ENCODE data around the gene DENND4B.
"Not testable (repeated sequence)": the region's sequence is repeated elsewhere in the genome, so short reads cannot be mapped to it uniquely, and the experiment has no call there.

Gene DENND4B, protein sequence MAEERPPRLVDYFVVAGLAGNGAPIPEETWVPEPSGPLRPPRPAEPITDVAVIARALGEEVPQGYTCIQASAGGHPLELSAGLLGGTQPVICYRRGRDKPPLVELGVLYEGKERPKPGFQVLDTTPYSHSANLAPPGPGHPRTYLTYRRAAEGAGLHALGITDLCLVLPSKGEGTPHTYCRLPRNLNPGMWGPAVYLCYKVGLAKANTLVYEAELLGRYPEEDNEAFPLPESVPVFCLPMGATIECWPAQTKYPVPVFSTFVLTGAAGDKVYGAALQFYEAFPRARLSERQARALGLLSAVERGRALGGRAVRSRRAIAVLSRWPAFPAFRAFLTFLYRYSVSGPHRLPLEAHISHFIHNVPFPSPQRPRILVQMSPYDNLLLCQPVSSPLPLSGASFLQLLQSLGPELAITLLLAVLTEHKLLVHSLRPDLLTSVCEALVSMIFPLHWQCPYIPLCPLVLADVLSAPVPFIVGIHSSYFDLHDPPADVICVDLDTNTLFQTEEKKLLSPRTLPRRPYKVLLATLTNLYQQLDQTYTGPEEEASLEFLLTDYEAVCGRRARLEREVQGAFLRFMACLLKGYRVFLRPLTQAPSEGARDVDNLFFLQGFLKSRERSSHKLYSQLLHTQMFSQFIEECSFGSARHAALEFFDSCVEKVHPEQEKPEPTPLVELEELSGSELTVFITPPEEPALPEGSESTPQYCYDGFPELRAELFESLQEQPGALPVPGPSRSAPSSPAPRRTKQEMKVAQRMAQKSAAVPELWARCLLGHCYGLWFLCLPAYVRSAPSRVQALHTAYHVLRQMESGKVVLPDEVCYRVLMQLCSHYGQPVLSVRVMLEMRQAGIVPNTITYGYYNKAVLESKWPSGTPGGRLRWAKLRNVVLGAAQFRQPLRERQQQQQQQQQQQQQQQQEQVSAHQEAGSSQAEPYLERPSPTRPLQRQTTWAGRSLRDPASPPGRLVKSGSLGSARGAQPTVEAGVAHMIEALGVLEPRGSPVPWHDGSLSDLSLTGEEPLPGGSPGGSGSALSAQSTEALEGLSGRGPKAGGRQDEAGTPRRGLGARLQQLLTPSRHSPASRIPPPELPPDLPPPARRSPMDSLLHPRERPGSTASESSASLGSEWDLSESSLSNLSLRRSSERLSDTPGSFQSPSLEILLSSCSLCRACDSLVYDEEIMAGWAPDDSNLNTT (N-terminal part only)

DNA sequence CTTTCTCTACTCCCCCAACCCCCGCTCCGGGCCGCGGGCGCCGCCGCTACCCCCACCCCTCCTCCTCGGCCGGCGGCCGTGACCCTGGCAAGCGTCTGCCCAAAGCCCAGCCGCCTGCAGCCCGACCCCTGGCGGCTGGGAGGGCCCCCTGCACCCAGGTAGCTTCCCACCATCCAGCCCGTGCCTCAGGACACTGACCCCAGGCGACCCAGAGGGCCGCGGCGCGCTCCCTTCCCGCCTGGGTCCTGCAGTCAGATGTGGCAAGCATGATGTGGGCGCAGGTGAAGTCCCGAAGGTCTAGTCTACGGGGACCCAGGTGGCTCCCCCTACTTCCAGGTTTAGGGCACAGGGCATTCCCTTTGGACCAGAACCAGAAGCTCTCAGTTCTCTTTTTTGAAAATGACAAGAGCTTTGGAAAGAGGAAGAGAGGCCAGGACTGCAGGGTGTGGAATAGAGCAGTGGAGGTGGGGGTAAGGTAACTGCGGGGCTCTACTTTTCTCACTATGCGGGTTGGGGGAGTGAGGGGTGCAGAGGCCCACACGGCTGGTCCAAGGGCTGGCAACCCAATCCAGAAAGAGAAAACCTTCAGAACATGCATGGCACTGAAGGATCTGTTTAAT, at the start of gene DENND4B:
Gene DENND4B (minus strand): TSS at position 97 of the 620 bp plus-strand sequence. CDS start 2,344 bp downstream, outside the sequence.
- DNase-seq (ENCODE audit: low read depth): peak; percentile 42

DNA sequence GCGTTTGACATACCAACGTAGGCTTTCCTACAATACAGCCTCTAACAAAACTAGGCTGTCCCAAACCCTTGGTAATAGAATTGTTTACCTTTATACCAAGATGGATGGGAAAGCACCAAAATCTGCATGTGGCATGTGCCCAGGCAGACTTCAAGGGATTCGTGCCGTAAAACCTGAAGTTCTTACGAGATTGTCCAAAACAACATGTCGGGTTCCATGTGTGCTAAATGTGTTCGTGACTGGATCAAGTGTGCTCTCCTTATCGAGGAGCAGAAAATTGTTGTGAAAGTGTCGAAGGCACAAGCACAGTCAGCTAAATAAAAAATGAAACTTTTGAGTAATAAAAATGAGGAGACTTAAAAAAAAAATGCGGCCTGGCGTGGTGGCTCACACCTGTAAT, 49.1 kb upstream of the DENND4B start:
- no peak for DNase-seq (ENCODE audit: low read depth)

DNA sequence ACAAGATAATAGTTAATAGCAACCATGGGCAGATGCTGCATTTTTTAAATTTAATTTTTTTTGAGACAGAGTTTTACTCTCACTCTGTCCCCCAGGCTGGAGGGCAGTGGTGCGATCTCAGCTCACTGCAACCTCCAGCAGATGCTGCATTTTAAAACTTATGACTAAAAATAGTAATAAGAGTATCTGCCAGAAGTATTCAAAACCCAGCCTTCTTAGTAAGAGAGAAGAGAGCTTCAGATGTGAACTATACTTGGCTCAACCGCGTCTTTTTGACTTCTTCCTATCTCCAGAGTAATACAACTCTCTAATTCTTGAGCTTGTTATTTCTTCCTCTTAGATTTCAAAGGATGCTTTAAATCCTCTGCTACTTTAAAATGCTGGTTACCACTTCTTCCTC, 48.7 kb upstream of the DENND4B start:
- no peak for DNase-seq (ENCODE audit: low read depth)

DNA sequence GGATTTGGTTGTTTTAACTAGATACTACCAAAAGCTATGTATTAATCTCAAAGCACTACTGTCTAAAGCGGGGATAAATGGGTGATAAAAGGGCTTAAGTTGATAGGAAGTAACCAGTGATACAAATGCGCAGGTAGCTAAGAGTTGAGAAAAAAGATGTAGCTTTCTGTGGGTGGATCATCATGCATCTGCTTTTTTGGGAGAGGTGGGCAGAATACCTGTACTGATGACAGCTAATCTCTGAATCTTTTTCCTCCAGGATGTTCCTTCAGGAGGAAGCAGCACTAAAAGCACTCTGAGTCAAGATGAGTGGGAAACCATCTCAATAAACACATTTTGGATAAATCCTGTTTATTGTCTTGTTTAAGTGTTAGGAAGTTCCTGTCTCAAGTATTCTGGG, 45.3 kb upstream of the DENND4B start:
- DNase-seq (ENCODE audit: low read depth): no peak

DNA sequence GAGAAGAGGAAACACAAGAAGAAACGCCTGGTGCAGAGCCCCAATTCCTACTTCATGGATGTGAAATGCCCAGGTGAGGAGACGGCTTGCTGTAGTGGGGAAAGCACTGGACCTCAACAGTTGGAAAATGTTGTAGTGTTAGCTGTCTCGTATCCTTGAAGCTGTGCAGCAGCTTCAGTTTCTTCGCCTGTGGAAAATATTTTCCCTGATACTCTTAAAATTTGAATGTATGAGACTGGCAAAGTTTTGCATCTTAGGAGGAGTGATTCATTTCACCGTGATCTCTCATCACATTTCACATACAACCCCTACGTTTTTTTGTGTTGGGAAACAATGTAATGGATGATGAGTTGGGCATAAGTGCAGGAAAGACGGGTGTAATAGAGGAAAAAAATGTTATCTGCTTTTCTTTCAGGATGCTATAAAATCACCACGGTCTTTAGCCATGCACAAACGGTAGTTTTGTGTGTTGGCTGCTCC, 44.7 kb upstream of the DENND4B start:
- DNase-seq (ENCODE audit: low read depth): no peak

DNA sequence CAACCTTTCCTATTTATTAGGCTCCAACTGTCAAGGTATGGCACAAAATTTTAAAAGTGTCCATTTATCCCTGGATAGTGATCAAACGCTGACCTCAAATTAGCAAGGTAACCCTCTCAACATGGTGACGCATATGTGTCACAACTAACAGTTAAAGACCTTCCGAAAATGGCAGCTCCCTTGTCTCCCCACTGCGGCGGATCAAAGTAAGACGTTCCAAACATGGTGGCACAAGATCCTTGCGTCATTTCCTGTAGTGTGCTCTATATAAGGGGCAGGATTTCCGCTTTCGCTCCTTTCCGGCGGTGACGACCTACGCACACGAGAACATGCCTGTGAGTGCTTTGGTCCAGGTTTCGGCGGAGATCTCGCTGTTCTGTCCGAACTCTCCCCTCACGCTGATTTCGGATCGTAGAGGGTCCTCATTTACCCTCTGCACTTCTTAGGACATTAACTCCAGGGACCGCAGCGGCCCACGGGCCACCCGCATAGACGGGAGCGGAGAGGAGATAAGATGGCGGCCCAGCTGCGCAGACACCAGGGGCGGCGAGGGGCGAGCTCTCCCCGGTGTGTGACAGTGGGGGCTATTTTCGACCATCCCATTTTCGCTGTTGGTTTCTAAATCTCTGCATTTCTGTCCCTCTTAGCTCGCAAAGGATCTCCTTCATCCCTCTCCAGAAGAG, 44.1 kb upstream of the DENND4B start, which contains the start of gene RPS27:
Gene RPS27 (plus strand): TSS at position 295 of the 683 bp plus-strand sequence. CDS start 35 bp downstream, at position 330.
- peak; percentile 70 for DNase-seq (ENCODE audit: low read depth)

DNA sequence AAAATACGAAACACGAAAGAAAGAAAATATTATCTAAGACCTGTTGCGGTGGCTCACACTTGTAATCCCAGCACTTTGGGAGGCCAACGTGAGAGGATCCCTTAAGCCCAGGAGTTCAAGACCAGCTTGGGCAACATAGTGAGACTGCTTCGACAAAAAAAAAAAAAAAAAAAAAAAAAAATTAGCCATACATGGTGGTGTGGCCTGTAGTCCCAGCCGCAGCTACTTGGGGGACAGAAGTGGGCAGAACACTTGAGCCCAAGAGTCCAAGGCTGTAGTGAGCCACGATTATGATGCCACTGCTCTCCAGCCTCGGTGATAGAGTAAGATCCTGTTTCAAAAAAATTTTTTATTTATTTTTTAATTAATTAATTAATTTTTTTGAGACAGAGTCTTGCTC, 41.1 kb upstream of the DENND4B start:
- DNase-seq (ENCODE audit: low read depth): no peak

DNA sequence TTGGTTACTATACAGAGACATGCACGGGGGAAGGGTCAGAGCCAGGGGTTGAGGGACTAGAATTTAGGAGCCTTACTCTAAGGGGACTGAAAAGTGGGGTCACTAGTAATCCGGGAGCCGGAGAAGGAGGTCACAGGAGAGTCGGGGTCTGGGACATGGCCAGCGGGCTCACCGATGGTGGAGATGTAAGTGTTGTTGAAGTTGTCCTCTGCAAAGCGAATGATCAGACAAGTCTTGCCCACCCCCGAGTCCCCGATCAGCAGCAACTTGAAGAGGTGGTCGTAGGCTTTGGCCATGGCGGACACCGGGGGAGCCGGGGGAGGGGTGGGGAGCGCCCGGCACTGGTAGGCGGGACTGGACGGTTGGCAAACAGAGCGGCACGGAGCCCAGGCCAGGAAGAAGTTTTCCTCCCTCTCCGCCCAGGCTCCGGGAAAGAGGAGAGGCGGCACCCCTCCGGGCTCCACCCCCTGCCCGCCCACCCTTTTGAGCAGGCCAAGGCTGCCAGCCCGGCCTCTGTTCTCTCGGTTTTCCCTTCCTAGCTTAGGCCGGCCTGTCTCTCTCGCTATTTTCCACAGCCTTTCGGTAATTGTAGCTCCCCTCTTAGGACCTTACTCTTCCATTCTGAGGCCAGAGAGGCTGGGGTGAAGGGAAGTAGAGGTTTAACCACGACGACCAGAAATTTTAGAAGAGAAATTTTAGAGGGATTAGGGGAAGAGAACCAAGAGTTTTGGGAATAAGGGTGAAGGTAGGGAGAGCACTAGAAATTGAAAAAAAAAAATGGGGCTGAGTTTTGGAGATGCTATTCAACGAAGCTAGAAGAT, 39.6 kb upstream of the DENND4B start, which contains the start of gene RAB13:
Gene RAB13 (minus strand): TSS at position 399 of the 821 bp plus-strand sequence. CDS start 103 bp downstream, at position 296.
- no peak for DNase-seq (ENCODE audit: low read depth)

DNA sequence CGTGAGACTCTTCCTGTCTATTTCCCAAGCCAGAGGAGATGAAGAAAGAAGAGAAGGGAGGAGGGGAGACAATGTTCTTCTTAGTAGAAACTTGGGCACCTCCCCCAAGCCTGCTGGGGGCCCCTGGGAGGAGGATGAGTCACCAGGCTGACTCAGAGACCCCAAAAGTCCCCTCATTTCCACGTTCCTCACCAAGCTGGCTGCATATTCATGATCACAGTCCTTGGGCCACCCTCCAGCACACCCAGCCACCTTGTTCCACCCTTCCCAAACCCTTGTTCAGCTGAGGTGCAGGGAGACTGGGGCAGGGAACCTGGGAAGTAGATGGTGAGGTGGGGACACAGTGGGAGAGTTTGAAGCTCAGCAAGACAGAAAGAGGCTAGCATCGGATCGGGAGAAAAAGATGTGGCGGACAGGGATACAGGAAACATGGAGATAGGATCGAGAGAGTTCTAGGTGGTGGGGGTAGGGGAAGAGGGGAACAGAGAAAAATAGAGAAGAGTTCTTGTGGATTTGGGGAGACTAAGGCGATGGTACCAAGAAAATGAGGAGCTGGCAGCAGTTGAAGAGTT, 38.9 kb upstream of the DENND4B start:
- no peak for DNase-seq (ENCODE audit: low read depth)

DNA sequence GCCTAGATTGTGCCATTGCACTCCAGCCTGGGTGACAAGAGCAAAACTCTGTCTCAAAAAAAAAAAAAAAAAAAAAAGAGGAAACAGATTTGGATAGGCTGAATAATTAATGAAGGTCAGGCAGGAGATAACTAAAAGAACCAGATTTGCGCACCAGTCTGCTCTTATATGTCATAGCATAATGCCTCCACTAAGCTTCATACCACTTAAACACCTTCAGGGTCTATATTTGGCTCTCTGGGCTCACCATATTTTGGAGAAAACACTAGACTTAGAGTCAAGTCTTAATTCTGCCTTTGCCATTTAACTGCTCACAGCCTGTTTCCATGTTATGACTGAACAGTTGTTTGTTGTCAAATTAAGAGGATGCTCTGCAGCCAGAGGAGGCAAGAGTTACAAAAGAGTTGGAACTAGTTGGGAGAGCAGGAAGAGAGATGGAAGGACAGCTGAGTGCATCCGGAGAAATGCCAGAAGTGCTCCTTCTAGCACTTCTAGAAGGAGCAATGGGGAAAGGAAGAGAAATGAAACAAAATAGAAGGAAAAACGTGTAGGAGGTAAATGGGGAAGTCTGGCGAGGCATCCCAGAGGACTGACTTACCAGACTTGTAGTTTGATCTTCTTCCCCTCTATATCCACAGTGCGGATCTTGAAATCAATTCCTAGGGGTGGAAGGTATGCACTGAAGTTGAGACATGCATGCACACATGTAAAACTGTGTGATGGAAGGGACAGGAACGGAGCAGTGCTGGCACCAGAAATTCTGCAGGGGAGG, 37.8 kb upstream of the DENND4B start:
- DNase-seq (ENCODE audit: low read depth): no peak

DNA sequence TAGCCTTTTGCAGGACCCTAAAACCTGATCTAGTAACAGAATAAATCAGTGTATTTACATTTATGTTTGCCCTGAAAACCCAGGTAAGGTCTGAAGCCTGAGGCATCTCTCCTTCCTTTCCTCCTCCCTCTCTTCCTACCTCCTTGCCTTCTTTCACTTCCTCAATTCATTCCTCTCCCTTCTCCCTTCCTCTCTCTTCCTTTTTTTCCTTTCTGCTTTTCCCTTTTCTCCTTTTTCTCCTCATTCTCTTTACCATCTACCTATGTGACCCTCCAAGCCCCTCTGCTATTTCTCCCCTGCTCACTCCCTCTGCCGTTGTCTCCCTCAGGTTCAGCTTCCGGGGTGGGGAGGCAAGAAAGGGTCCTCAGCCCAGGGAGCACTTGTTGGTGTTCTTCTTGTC, 35.2 kb upstream of the DENND4B start:
- DNase-seq (ENCODE audit: low read depth): not testable (repeated sequence)

DNA sequence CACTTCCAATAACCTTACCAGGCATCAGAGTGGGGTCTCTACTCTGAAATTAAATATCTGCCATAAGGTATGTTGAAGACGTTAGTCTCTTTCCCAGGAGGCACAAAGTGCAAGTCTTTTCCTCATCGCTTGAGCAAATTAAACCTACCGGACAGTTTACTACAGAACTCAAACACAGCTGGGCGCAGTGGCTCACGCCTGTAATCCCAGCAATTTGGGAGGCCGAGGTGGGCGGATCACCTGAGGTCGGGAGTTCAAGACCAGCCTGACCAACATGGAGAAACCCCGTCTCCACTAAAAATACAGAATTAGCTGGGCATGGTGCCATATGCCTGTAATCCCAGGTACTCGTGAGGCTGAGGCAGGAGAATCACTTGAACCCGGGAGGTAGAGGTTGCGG, 32.6 kb upstream of the DENND4B start:
- DNase-seq (ENCODE audit: low read depth): not testable (repeated sequence)

DNA sequence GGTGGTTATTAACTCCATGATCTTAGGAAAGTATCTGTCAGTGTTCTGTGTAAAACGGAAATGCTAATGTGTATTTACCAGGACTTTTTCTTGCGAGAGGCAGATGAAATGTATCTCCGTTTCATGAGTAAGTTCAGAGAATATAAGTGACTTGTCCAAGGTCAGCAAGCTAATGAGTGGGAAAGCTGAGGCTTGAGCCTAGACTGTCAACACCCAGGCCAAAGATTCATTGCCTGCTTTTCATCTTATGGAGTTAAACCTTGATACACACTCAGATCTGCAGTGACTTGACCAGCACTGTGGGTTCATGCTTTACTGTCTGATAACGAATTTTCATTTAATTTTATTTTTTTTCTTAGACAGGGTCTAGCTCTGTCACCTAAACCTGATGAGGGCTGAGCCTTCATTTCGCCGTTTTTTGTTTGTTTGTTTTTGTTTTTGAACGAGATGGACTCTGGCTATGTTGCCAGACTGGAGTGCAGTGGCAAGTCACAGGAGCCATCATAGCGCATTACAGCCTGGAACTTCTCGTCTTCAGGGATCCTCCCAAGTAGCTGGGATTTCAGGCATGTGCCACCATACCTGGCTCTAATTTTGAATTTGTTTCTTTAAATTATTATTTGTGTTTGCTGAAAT, 31.9 kb upstream of the DENND4B start:
- DNase-seq (ENCODE audit: low read depth): no peak

DNA sequence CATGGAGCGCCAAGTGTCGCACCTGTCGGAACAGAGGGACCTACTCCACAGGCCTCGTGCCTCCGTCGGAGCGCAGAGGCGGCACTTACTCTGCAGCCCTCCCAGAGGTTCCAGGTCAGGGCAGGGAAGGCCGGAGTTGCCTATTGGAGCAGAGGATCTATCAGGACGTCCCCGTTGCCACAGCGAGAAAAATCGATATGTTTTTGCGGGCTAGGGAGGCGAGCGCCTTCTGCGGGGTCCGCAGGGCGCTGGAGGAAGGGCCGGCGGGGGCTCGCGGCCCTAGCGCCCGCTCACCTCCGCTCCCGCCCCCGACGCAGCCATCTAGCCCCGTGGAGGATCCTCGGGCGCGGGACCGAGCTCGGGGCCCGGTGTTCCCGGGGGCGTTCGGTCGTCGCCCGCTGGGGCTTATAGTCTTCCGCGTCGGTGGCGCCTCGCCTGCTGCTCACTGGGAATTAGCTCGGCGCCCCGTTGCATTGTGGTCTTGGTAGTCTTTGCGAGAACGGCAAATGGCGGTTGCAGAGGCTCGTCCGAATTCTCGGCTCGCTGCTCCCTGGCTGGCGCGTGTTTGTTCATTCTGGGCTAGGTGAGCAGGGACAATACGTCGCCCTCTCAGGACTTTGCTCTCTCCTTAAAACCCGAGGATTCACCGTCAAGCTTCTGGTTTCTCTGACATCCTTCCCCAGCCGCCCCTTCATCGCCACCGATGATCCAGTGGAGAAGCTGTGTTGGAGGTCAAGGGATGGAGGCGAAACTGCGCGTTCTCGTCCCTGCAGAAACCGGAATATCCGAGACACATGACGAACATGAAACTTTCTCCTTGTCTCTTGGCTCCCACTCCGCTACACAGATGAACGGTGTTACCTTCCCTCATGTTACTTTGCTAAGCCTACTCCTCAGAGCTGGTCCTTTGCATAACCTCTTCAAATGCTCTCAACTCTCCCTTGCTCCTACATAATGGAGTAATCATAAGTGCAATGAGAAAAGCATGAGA, 31.0 kb upstream of the DENND4B start, which contains the start of gene JTB:
Gene JTB (minus strand): TSS at position 425 of the 991 bp plus-strand sequence. CDS start 422 bp downstream, at position 3.
- DNase-seq (ENCODE audit: low read depth): peak; percentile 70

DNA sequence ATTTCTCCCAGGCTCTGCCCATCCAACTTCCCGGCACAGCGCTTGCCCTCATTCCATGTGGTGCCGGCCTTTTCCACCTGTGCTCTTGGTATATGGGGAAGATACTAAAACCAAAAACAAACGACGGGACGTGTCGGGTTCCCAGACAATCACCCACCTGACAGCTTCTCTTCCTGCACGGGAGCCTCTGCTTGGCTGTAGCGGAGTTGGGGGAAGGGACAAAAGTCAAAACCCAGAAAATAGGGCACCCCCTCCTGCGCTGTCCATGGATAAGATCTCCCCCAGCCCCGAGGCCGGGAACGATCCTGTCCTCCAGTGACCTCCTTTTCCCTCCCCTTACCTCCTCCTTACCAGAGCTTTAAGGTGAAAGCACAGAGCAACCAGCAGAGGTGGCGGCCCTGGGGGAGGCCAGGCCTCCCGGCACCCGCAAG, 30.3 kb upstream of the DENND4B start:
- DNase-seq (ENCODE audit: low read depth): no peak

DNA sequence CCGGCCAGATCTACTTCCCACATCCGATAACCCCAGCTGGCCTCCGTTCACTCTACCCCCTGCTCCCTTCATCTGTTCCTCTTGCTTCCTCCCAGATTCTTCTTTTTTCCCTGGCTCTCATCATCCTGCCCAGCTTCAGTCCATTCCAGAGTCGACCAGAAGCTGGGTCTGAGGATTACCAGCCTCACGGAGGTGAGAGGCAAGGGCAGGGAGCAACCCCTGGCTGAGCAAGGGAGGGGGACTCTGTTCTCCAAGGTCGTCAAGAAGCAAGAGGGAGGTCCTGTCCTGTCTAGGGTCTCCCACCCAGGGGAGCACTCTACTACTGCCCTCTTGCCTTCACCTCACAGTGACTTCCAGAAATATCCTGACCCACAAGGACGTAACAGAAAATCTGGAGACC, 27.0 kb upstream of the DENND4B start:
- DNase-seq (ENCODE audit: low read depth): no peak

DNA sequence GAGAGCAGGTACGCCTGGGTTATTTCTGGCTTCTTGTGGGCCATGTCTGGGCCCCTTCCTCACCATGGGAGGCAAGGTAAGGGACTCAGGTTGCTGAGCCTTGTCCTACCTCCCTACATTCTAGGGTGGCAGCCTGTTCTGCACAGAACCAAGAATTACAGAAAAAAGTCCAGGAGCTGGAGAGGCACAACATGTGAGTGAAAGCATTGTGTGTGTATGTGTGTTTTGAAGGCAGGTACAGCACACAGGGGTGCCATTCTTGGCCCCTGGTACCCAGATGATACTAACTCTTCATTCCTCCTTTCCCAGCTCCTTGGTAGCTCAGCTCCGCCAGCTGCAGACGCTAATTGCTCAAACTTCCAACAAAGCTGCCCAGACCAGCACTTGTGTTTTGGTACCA, 26.6 kb upstream of the DENND4B start:
- no peak for DNase-seq (ENCODE audit: low read depth)
